Measurements from ENCODE around the gene TRPV3.
"Not testable (repeated sequence)": the region's sequence is repeated elsewhere in the genome, so short reads cannot be mapped to it uniquely, and the experiment has no call there.

The TRPV3 gene

GRCh38 chr17:3557768-3558583 is at the start of gene TRPV3:
Gene TRPV3, minus strand, starts transcription at chr17:3557812. Its CDS starts 2,962 bp downstream, at chr17:3554850.
- DNase-seq = no peak

GRCh38 chr17:3603870-3604259 is 46.3 kb upstream of the TRPV3 start:
- DNase-seq = no peak

GRCh38 chr17:3603119-3603869 is 45.7 kb upstream of the TRPV3 start:
- DNase-seq = no peak

GRCh38 chr17:3602499-3602898 is 44.9 kb upstream of the TRPV3 start:
- no peak for DNase-seq

- DNase-seq = no peak
These were observed 43.1 kb upstream of the TRPV3 start for GRCh38 chr17:3600529-3601205.

- DNase-seq = no peak
These were observed 40.5 kb upstream of the TRPV3 start for GRCh38 chr17:3598078-3598477.

- no peak for DNase-seq
These were observed 39.3 kb upstream of the TRPV3 start for GRCh38 chr17:3596804-3597464.

GRCh38 chr17:3594976-3595375 is 37.4 kb upstream of the TRPV3 start:
- no peak for DNase-seq

- DNase-seq = no peak
These were observed 36.6 kb upstream of the TRPV3 start for GRCh38 chr17:3594051-3594800.

- no peak for DNase-seq
These were observed 35.8 kb upstream of the TRPV3 start for GRCh38 chr17:3593384-3593783.

- no peak for DNase-seq
These were observed 34.7 kb upstream of the TRPV3 start for GRCh38 chr17:3592216-3592860.

- DNase-seq = no peak
These were observed 33.2 kb upstream of the TRPV3 start for GRCh38 chr17:3590768-3591167.

GRCh38 chr17:3590231-3590630 is 32.6 kb upstream of the TRPV3 start:
- DNase-seq = no peak

GRCh38 chr17:3589784-3590183 is 32.2 kb upstream of the TRPV3 start:
- DNase-seq = no peak

GRCh38 chr17:3585826-3586225 is 28.2 kb upstream of the TRPV3 start:
- DNase-seq = no peak

- DNase-seq = no peak
These were observed 25.8 kb upstream of the TRPV3 start for GRCh38 chr17:3583456-3583855.

GRCh38 chr17:3582915-3583314 is 25.3 kb upstream of the TRPV3 start:
- no peak for DNase-seq

- DNase-seq = not testable (repeated sequence)
These were observed 21.1 kb upstream of the TRPV3 start for GRCh38 chr17:3578667-3579066.

- no peak for DNase-seq
These were observed 19.4 kb upstream of the TRPV3 start for GRCh38 chr17:3576970-3577369.

- no peak for DNase-seq
These were observed 17.9 kb upstream of the TRPV3 start for GRCh38 chr17:3575511-3575910.

- DNase-seq = no peak
These were observed 16.6 kb upstream of the TRPV3 start for GRCh38 chr17:3574231-3574630.
